ENCODE measurements around the gene JRKL. TPM values are rescaled to one million over a fixed set of nuclear protein-coding genes. Genes with fewer than 3 reads are reported as not detected.
A peak's percentile ranks its signal among the peaks of the same experiment; 100 is the strongest.

Gene JRKL
- total RNA-seq, result 1 to 10 TPM; 4.2 to 6.9 (median 6.3) TPM
- 1 to 10 TPM; 3.6 to 6.4 (median 4.2) TPM for polyA plus RNA-seq

DNA sequence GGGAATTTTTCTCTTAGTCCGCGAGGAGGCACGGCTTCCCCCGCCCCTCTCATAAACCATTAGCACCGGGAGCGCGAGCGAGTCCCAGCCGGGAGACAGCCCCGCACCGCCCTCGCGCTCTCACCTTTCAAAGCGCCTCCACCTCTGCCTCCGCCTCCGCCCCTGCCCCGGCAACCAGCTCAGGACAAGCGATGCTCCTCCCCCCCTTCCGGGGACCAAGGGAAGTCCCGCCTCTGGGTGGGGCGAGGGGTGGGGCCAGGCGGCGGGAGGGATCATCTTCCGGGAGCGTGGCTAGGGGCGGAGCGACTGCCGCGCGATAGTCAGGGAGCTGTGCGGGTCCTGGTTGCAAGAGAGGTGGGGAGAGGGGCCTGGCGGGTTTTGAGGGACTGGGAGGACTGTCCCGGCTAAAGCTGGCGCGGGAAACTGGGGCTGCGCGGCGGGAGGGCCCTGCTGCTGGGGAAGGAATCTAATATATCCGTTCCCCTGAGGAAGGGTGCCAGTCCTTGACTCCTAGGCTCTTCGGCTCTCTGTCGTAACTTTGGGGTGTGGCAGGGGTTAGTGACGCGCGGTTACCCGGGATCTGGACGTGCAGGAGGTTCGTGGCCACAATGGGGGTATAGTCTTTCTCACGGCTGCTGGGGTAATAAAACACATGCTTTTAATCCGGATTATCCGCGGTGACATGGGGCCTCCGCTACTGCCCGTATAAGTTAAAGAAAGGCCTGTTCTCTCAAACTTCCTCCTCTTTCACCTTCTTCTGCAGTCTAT lies at the start of gene JRKL, which contains the start of gene CCDC82:
JRKL (plus strand) TSS at position 294 of the 768 bp plus-strand sequence. CDS start 637 bp downstream, outside the sequence.
CCDC82 (minus strand) TSS at position 193 of the 768 bp plus-strand sequence. CDS start 5,165 bp downstream, outside the sequence.
- H3K27me3 ChIP-seq, result no peaks in the 10 kb centered on the region
- WGBS, 2 donors, result 0 to 1% methylated on average over 53 of the region's 53 CpGs
- H3K9me3 ChIP-seq, result no peaks in the 10 kb centered on the region
- peak within 1 kb of the TSS; percentile 87 to 91 (median 89) for H3K27ac ChIP-seq
- no peaks in the 10 kb centered on the region for H3K36me3 ChIP-seq
- H3K4me1 ChIP-seq, result peaks cover 0 to 23% (median 18%) of the 10 kb centered on the region in 4 donors
- peak within 1 kb of the TSS; percentile 58 to 93 (median 76) for H3K4me3 ChIP-seq
- peak; percentile 98 for DNase-seq
- intact Hi-C loops (cut with DNase I), result loop anchor here (5.0 kb wide), 1 partner anchor 598 kb away; the partner anchor contains the start of gene CEP57
- TF ChIP-seq POLR2A (IDR thresholded peaks at IDR 0.05) (peak in 1 of 2 donors; percentile 88), POLR2AphosphoS5 (IDR thresholded peaks at IDR 0.05) (peak; percentile 93 to 97 (median 94)), EP300 (IDR thresholded peaks at IDR 0.05) (no peak)
- TF ChIP-seq, protein P1, sequence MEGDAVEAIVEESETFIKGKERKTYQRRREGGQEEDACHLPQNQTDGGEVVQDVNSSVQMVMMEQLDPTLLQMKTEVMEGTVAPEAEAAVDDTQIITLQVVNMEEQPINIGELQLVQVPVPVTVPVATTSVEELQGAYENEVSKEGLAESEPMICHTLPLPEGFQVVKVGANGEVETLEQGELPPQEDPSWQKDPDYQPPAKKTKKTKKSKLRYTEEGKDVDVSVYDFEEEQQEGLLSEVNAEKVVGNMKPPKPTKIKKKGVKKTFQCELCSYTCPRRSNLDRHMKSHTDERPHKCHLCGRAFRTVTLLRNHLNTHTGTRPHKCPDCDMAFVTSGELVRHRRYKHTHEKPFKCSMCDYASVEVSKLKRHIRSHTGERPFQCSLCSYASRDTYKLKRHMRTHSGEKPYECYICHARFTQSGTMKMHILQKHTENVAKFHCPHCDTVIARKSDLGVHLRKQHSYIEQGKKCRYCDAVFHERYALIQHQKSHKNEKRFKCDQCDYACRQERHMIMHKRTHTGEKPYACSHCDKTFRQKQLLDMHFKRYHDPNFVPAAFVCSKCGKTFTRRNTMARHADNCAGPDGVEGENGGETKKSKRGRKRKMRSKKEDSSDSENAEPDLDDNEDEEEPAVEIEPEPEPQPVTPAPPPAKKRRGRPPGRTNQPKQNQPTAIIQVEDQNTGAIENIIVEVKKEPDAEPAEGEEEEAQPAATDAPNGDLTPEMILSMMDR (IDR thresholded peaks at IDR 0.05), result no peak

DNA sequence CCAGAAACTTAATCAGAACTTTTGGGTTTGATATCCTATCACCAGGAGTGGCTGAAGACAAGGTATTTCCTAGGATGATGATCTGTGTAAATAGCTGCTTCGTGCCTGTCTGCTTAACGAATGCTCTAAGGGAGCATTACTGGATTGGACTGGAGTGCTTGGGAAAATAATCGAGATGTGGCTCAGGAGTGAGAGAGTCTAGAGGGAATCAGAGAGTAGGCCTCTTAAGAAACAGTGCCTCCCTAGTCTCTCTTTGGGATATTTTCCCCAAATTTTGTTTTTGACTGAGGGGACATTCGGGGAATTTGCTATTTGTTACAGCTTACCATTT lies 49.3 kb upstream of the JRKL start:
- intact Hi-C loops (cut with DNase I), result loop anchor here (5.0 to 10.0 kb wide), 2 partner anchors 418 to 506 kb away; partner anchors contain the start of gene MTMR2
- H3K27ac ChIP-seq, result peak overlapping the region; percentile 62 to 90 (median 82)
- H3K4me3 ChIP-seq, result peak overlapping the region in 3 of 4 donors; percentile 59 to 68 (median 64)
- no peak for DNase-seq
- H3K9me3 ChIP-seq, result no peaks in the 10 kb centered on the region
- TF ChIP-seq POLR2AphosphoS5 (IDR thresholded peaks at IDR 0.05) (no peak), EP300 (IDR thresholded peaks at IDR 0.05) (no peak), POLR2A (IDR thresholded peaks at IDR 0.05) (no peak)
- TF ChIP-seq, protein P1 (IDR thresholded peaks at IDR 0.05), result no peak
- H3K27me3 ChIP-seq, result no peaks in the 10 kb centered on the region
- H3K36me3 ChIP-seq, result no peaks in the 10 kb centered on the region
- 38 to 68% methylated on average over 4 of the region's 4 CpGs for WGBS, 2 donors
- H3K4me1 ChIP-seq, result peaks cover 0 to 55% (median 48%) of the 10 kb centered on the region in 4 donors

DNA sequence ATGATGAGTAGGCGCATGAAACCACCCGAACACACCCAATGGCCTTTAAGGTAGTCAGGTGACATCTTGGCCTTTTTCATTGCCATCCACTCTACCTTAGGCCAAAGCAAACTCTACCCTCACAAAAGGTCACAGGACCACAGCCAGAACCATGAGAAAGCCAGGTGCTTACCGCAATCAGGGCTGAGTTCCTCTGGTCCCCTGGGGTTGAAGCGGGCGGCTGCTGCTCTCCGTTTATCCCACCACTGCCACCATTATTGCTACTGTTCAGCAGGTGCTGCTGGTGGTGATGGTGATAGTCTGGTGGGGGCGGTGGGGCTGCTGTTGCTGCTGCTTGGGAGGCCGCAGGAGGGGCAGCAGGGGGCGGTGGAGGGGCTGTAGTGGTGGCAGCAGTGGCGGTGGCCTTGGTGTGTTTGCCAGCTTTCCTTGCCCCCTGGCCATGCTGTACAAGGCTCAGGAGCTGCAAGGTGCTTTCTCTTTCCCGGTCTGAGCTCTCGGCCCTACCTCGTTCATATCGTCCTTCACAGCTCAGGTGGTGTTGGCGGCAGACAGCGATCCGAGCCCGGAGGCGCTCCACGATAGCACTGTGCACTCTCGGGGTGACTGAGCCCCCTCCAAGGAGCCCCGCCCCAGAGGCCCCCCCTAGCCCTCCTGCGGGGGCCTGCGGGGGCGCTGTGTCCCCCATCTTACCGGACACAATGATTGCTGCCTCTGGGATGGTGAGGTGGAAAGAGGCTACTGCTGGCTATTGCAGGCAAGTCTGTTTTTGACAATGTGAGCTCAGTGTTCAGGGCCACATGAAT lies 48.4 kb upstream of the JRKL start:
- DNase-seq, result peak; percentile 79
- Histone ChIP-seq H3K4me1 (peaks cover 0 to 55% (median 48%) of the 10 kb centered on the region in 4 donors), H3K27ac (peak overlapping the region; percentile 80 to 90 (median 82)), H3K4me3 (peak overlapping the region; percentile 52 to 68 (median 62)), H3K27me3 (no peaks in the 10 kb centered on the region), H3K9me3 (no peaks in the 10 kb centered on the region), H3K36me3 (no peaks in the 10 kb centered on the region)
- TF ChIP-seq POLR2AphosphoS5 (IDR thresholded peaks at IDR 0.05) (peak in 3 of 4 donors; percentile 12 to 52 (median 51)), POLR2A (IDR thresholded peaks at IDR 0.05) (no peak)
- TF ChIP-seq, protein P1 (IDR thresholded peaks at IDR 0.05), result peak in 2 of 4 experiments; percentile 34 to 39
- WGBS, 2 donors, result 6 to 25% methylated on average over 26 of the region's 26 CpGs
- intact Hi-C loops (cut with DNase I), result loop anchor here (2.0 to 10.0 kb wide), 3 partner anchors 99 to 507 kb away; partner anchors contain the start of gene MTMR2

DNA sequence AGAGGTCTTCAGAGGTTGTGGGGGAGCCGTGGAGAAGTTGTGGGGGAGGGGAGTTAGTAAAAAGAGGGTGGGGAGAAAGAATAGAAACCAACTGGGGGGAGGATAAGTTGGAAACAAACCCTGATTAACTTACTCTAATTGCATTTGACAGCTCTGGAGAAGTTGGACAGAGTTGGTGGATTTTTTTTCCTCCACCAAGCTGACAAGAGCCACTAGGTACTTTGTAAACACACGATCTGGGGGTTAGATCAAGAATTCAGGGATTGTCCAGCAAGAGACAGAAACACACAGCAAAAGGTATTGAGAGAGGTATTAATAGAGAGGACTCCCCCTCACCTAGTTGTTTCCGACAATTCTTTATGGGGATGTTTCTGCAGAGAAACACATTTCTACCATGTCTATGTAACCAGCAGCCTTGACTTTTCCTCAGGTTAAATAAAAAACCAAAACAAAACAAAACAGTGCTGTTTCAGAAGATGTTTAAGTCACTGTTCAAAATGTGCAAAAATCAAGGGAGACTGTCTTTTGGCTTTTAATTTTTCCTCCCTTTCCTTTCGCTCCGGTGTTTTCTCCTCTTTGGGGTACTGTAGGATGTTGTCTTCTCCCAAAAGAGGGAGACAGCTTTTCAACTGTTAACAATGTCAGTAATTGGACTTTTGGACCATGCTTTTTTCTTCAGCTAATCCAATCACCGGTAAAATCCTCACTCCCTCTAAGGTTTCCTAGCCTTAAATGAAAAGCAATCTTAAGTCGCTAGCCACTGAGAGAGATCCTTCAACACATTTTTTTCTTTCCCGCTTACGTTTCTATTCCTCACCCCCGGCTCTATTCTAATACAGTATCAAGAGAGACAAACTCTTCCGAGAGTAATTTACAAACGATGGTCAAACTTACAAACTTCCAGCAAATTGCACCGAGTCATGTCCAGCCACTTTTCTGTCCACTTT lies 47.5 kb upstream of the JRKL start:
- Histone ChIP-seq H3K36me3 (no peaks in the 10 kb centered on the region), H3K27me3 (no peaks in the 10 kb centered on the region), H3K27ac (peak overlapping the region; percentile 80 to 90 (median 82)), H3K9me3 (no peaks in the 10 kb centered on the region), H3K4me1 (peaks cover 0 to 54% (median 47%) of the 10 kb centered on the region in 4 donors), H3K4me3 (peak overlapping the region; percentile 52 to 68 (median 62))
- WGBS, 2 donors, result 1% methylated on average over 13 of the region's 13 CpGs
- intact Hi-C loops (cut with DNase I), result loop anchor here (2.0 to 10.0 kb wide), 3 partner anchors 99 to 507 kb away; partner anchors contain the start of gene MTMR2
- DNase-seq, result no peak
- TF ChIP-seq POLR2AphosphoS5 (IDR thresholded peaks at IDR 0.05) (no peak), EP300 (IDR thresholded peaks at IDR 0.05) (no peak), POLR2A (IDR thresholded peaks at IDR 0.05) (no peak)
- TF ChIP-seq, protein P1 (IDR thresholded peaks at IDR 0.05), result no peak

Measured in sigmoid colon (tissue), 7 donors.